Smooth muscle cell (in vitro differentiated cells): ENCODE measurements around the gene RTKN2. TPM values are rescaled to one million over a fixed set of nuclear protein-coding genes. Genes with fewer than 3 reads are reported as not detected.

ENCODE experiments used
- DNase-seq: peaks from one replicate; lab custom pipeline; 2025; ENCODE audit not compliant: unreplicated experiment; lab: John Stamatoyannopoulos, UW
- H2AFZ ChIP-seq: fragments of 200-600 bp; sonication (generic); 2 replicates; pipeline ENCODE4 v1.6.0; 2016; ENCODE audit warnings: antibody characterized with exemption, low read depth, mild to moderate bottlenecking
- H3F3A ChIP-seq: fragments of 200-600 bp; sonication (generic); 2 replicates; pipeline ENCODE4 v1.6.0; 2017; ENCODE audit warnings: antibody characterized with exemption, low read depth
- H3K27ac ChIP-seq: fragments of 200-600 bp; sonication (generic); 2 replicates; pipeline ENCODE4 v1.5.1; 2016; ENCODE audit warnings: low read depth, mild to moderate bottlenecking
- H3K27me3 ChIP-seq: fragments of 200-600 bp; sonication (generic); 2 replicates; pipeline ENCODE4 v1.6.1; 2016; ENCODE audit warnings: low read depth, mild to moderate bottlenecking
- H3K36me3 ChIP-seq: fragments of 200-600 bp; sonication (generic); 2 replicates; pipeline ENCODE4 v1.5.1; 2016; ENCODE audit warnings: low read depth
- H3K4me1 ChIP-seq: fragments of 200-600 bp; sonication (generic); 2 replicates; pipeline ENCODE4 v1.5.1; 2016; ENCODE audit warnings: low read depth
- H3K4me2 ChIP-seq: fragments of 200-600 bp; sonication (generic); 2 replicates; pipeline ENCODE4 v1.6.0; 2016; ENCODE audit warnings: mild to moderate bottlenecking
- H3K4me3 ChIP-seq: fragments of 200-600 bp; sonication (generic); 2 replicates; pipeline ENCODE4 v1.5.1; 2016; ENCODE audit warnings: mild to moderate bottlenecking
- H3K79me2 ChIP-seq: fragments of 200-600 bp; sonication (generic); 2 replicates; pipeline ENCODE4 v1.6.0; 2016; ENCODE audit warnings: low read depth, mild to moderate bottlenecking
- H3K9ac ChIP-seq: fragments of 200-600 bp; sonication (generic); 2 replicates; pipeline ENCODE4 v1.6.0; 2016; ENCODE audit warnings: low read depth
- H3K9me3 ChIP-seq: fragments of 200-600 bp; sonication (generic); replicated peaks from 2 replicates; pipeline ENCODE4 v1.5.1; 2016; ENCODE audit warnings: low read depth
- H4K20me1 ChIP-seq: fragments of 200-600 bp; sonication (generic); 2 replicates; pipeline ENCODE4 v1.6.0; 2016; ENCODE audit warnings: low read depth
- WGBS: methylation state at CpG from one replicate; pipeline ENCODE4 v1.1.7; 2016; ENCODE audit warnings: low lambda C conversion rate; 5-methylcytosine and 5-hydroxymethylcytosine counted together
- polyA plus RNA-seq: library from polyadenylated mRNA; unstranded; fragments of >200 nt; fragmentation: Nextera tagmentation; extraction: Ambion mirVana; gene quantifications from 2 replicates; pipeline ENCODE4 v1.2.1, GENCODE V29; 2016
- total RNA-seq: library from RNA; depleted of rRNA; stranded (reverse); fragments of >200 nt; gene quantifications from 2 replicates; pipeline ENCODE4 v1.2.3, GENCODE V29; 2014
- TF ChIP-seq, protein P1 (sequence below): fragments of 200-600 bp; sonication (generic); IDR thresholded peaks from 2 replicates; pipeline ENCODE4 v1.5.1; 2017; ENCODE audit warnings: borderline replicate concordance, mild to moderate bottlenecking, antibody characterized with exemption; ENCODE audit not compliant: insufficient read depth, poor library complexity, severe bottlenecking

Gene RTKN2
- total and polyA plus RNA-seq, 2 experiments from 2014 or later, result 1.6 to 4.9 TPM

DNA sequence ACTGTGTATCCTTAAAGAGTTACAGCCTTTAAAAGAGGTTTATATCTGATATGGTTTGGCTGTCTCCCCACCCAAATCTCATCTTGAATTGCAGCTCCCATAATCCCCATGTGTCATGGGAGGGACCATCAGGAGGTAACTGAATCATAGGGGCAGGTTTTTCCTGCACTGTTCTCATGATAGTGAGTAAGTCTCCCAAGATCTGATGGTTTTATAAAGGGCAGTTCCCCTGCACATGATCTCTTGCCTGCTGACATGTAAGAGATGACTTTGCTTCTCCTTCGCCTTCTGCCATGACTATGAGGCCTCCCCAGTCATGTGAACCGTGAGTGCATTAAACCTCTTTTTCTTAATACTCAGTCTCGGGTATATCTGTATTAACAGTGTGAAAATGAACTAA, 9.7 kb downstream of the RTKN2 start:
- H3K27ac ChIP-seq, result peak overlapping the region; percentile 28
- DNase-seq, result no peak
- H3K4me3 ChIP-seq, result no peak overlapping the region
- no peaks in the 10 kb centered on the region for H4K20me1 ChIP-seq
- no peaks in the 10 kb centered on the region for H3K4me1 ChIP-seq
- no peak overlapping the region for H2AFZ ChIP-seq
- H3K4me2 ChIP-seq, result no peak overlapping the region
- no peaks in the 10 kb centered on the region for H3F3A ChIP-seq
- H3K27me3 ChIP-seq, result no peaks in the 10 kb centered on the region
- TF ChIP-seq, protein P1, sequence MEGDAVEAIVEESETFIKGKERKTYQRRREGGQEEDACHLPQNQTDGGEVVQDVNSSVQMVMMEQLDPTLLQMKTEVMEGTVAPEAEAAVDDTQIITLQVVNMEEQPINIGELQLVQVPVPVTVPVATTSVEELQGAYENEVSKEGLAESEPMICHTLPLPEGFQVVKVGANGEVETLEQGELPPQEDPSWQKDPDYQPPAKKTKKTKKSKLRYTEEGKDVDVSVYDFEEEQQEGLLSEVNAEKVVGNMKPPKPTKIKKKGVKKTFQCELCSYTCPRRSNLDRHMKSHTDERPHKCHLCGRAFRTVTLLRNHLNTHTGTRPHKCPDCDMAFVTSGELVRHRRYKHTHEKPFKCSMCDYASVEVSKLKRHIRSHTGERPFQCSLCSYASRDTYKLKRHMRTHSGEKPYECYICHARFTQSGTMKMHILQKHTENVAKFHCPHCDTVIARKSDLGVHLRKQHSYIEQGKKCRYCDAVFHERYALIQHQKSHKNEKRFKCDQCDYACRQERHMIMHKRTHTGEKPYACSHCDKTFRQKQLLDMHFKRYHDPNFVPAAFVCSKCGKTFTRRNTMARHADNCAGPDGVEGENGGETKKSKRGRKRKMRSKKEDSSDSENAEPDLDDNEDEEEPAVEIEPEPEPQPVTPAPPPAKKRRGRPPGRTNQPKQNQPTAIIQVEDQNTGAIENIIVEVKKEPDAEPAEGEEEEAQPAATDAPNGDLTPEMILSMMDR, result no peak
- no peaks in the 10 kb centered on the region for H3K36me3 ChIP-seq
- no peak overlapping the region for H3K9ac ChIP-seq
- no peaks in the 10 kb centered on the region for H3K9me3 ChIP-seq
- WGBS, result 97% methylated on average over 3 of the region's 3 CpGs
- peaks cover 5% of the 10 kb centered on the region for H3K79me2 ChIP-seq

DNA sequence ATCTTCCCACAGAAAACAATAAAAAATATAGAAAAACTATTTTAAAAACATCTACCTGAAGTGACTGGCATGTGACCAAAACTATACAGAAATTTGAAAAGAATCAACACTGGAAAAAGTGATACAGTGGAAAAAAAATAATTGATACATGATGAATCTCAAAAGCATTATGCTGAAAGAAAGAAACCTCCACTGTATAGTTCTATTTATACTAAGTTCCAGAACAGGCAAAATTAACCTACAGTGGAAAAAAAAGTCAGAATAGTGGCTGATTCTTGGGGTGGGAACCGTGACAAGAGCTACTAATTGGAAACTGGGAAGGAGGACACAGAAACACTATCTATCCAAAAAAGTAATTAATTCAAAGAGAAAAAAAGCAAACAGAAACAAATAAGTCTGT, 14.9 kb downstream of the RTKN2 start:
- Histone ChIP-seq H2AFZ (no peak overlapping the region), H3K4me3 (no peak overlapping the region), H3K9ac (no peak overlapping the region), H3K27me3 (no peaks in the 10 kb centered on the region), H4K20me1 (no peaks in the 10 kb centered on the region), H3K36me3 (no peaks in the 10 kb centered on the region), H3K27ac (no peak overlapping the region), H3K4me1 (no peaks in the 10 kb centered on the region), H3K9me3 (no peaks in the 10 kb centered on the region), H3K79me2 (peaks cover 4% of the 10 kb centered on the region), H3F3A (no peaks in the 10 kb centered on the region), H3K4me2 (no peak overlapping the region)
- TF ChIP-seq, protein P1, result no peak
- DNase-seq, result no peak
- 97% methylated on average over 1 of the region's 1 CpG for WGBS

- no peaks in the 10 kb centered on the region for H3K9me3 ChIP-seq
- H3K4me2 ChIP-seq, result no peak overlapping the region
- H3K36me3 ChIP-seq, result no peaks in the 10 kb centered on the region
- no peaks in the 10 kb centered on the region for H3K4me1 ChIP-seq
- WGBS, result 94% methylated on average over 1 of the region's 1 CpG
- no peaks in the 10 kb centered on the region for H3F3A ChIP-seq
- H3K27me3 ChIP-seq, result no peaks in the 10 kb centered on the region
- H3K27ac ChIP-seq, result peak overlapping the region; percentile 58
- H3K4me3 ChIP-seq, result no peak overlapping the region
- H2AFZ ChIP-seq, result peak overlapping the region; percentile 35
- TF ChIP-seq, protein P1, result no peak
- H3K79me2 ChIP-seq, result peaks cover 5% of the 10 kb centered on the region
- no peaks in the 10 kb centered on the region for H4K20me1 ChIP-seq
- DNase-seq, result no peak
- H3K9ac ChIP-seq, result no peak overlapping the region
Observed at GRCh38 chr10:62252051-62252450, 16.6 kb downstream of the RTKN2 start.

DNA sequence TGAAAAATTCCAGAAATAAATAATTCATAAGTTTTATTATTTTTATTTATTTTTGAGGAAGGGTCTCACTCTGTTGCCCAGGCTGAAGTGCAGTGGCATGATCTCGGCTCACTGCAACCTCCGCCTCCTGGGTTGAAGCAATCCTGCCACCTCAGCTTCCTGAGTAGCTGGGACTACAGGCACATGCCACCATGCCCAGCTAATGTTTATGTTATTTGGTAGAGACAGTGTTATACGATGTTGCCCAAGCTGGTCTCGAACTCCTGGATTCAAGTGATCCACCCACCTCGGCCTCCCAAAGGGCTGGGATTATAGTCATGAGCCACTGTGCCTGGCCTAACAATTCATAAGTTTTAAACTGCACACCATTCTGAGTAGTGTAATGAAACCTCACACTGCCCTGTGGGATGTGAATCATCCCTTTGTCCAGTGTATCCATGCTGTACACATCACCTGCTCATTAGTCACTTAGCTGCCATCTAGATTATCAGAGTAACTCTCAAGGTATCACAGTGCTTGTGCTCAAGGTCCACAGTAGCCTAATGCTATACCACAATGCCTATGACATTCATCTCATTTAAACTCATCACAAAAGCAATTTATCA, 17.9 kb downstream of the RTKN2 start:
- WGBS, result 79% methylated on average over 5 of the region's 5 CpGs
- peak overlapping the region; percentile 61 for H3K27ac ChIP-seq
- TF ChIP-seq, protein P1, result no peak

More for the DNA sequence above, 17.9 kb downstream of the RTKN2 start:
- H3K4me2 ChIP-seq, result no peak overlapping the region
- H3K9ac ChIP-seq, result no peak overlapping the region
- H2AFZ ChIP-seq, result no peak overlapping the region
- H3F3A ChIP-seq, result peaks cover 1% of the 10 kb centered on the region
- H3K79me2 ChIP-seq, result peaks cover 5% of the 10 kb centered on the region
- H3K36me3 ChIP-seq, result no peaks in the 10 kb centered on the region
- H3K4me3 ChIP-seq, result no peak overlapping the region
- no peaks in the 10 kb centered on the region for H3K4me1 ChIP-seq
- H3K9me3 ChIP-seq, result no peaks in the 10 kb centered on the region
- DNase-seq, result no peak
- H4K20me1 ChIP-seq, result no peaks in the 10 kb centered on the region
- H3K27me3 ChIP-seq, result no peaks in the 10 kb centered on the region
